Esophagus muscularis mucosa (tissue), 3 donors: Measurements from ENCODE around the gene UBE2R2.
"Not testable (repeated sequence)": the region's sequence is repeated elsewhere in the genome, so short reads cannot be mapped to it uniquely, and the experiment has no call there.

ENCODE experiments used
- CTCF ChIP-seq, 3 experiments: fragments of 200-600 bp in 2 of 3; fragments of 450-650 bp in 1 of 3; sonication (generic) in 2 of 3; IDR thresholded peaks; one replicate each; pipeline ENCODE4 v1.5.1; 2017 to 2019; ENCODE audit warnings: antibody characterized with exemption in 3 of 3, mild to moderate bottlenecking in 2 of 3, moderate library complexity in 1 of 3
- POLR2A ChIP-seq: fragments of 450-650 bp; IDR thresholded peaks from one replicate; pipeline ENCODE4 v1.6.1; 2017; ENCODE audit warnings: antibody characterized with exemption, moderate library complexity, mild to moderate bottlenecking, low read depth

GRCh38 chr9:33773135-33773534 lies 43.8 kb upstream of the UBE2R2 start:
- not testable (repeated sequence) for TF ChIP-seq POLR2A; CTCF (IDR thresholded peaks at IDR 0.05)
